ENCODE results near the gene MAST4.

The MAST4 gene

DNA sequence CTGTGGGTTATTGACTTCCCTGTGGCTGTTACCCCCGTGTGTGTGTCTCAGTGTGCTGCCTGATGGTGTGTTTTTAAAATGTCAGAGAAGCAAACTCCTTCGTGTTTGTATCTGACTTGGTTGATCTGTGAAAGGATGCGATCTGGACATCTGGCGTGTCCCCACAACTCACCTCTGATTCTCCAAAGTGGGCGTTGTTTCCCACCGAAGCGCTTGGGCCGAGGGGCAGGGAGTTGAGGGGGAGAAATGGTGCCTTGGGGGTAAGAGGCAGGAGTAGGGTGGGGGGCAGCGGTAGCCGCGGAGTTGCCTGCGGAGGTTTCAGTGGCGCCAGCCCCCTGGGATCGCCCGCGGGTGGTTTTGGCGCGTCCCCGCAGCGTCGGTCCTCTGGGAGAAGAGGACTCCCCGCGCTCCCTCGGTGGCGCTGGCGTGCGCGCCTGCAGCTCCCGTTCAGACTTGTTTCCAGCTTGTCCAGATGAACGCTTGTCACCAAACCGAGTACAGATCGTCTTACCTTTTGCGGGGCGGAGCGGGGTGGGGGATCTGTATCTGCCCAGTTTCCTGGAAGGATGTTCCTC is 1.1 kb downstream of the MAST4 start:
- peak; percentile 28 for DNase-seq (ENCODE audit: low spot score)
- TF ChIP-seq, protein P1, sequence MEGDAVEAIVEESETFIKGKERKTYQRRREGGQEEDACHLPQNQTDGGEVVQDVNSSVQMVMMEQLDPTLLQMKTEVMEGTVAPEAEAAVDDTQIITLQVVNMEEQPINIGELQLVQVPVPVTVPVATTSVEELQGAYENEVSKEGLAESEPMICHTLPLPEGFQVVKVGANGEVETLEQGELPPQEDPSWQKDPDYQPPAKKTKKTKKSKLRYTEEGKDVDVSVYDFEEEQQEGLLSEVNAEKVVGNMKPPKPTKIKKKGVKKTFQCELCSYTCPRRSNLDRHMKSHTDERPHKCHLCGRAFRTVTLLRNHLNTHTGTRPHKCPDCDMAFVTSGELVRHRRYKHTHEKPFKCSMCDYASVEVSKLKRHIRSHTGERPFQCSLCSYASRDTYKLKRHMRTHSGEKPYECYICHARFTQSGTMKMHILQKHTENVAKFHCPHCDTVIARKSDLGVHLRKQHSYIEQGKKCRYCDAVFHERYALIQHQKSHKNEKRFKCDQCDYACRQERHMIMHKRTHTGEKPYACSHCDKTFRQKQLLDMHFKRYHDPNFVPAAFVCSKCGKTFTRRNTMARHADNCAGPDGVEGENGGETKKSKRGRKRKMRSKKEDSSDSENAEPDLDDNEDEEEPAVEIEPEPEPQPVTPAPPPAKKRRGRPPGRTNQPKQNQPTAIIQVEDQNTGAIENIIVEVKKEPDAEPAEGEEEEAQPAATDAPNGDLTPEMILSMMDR (conservative IDR thresholded peaks at IDR 0.05; ENCODE audit: low read depth), result no peak
- H3K27ac ChIP-seq, result no peak overlapping the region
- ChIA-PET CTCF (no interaction called here), POLR2A (ENCODE audit: low non-redundant PET) (no interaction called here)

DNA sequence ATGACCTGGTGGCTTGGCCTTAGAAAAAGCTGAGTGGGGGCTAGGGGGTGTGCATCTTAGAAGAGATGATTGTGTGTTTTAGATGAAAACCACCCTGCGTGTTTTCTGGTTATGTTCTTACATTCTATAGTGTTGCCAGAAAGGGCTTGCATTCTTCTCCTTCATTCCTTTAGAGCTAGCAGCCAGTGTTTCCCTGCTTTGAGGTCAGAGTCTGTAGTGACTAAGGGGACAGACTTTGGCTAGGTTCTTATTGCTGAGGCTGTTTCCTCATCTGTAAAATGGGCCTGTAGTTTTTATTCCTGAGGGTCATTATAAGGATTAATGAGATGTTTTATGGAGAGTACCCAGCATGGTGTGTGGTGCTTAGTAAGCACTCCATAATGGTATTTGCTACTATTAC is 6.4 kb downstream of the MAST4 start:
- POLR2A ChIA-PET (ENCODE audit: low non-redundant PET), result no interaction called here
- H3K27ac ChIP-seq, result no peak overlapping the region
- CTCF ChIA-PET, result interaction anchor here (0.6 kb wide), 1 partner anchor 34 kb away, joined by 8 read pairs; no protein-coding TSS in a partner anchor
- DNase-seq (ENCODE audit: low spot score), result no peak
- TF ChIP-seq, protein P1 (conservative IDR thresholded peaks at IDR 0.05; ENCODE audit: low read depth), result no peak

DNA sequence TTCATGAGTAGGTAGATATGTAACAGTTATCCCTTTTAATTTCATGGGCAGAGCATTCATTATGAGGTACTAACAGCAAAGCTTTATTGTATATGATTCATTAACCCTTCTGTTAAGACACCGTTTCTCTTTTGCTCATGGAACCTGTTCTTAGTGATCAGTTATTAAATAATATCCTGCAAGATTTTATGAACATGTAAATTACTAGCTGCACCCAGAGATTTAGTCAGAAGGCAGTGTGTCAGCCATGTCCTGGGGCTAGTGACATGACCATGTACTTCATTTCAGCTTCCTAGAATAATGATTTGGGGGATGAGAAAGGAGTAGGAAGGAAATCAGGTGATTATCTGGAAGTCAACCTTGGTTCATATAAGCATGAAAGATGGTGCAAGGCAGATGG is 7.0 kb downstream of the MAST4 start:
- ChIA-PET CTCF (no interaction called here), POLR2A (ENCODE audit: low non-redundant PET) (no interaction called here)
- DNase-seq (ENCODE audit: low spot score), result no peak
- no peak overlapping the region for H3K27ac ChIP-seq
- TF ChIP-seq, protein P1 (conservative IDR thresholded peaks at IDR 0.05; ENCODE audit: low read depth), result no peak

DNA sequence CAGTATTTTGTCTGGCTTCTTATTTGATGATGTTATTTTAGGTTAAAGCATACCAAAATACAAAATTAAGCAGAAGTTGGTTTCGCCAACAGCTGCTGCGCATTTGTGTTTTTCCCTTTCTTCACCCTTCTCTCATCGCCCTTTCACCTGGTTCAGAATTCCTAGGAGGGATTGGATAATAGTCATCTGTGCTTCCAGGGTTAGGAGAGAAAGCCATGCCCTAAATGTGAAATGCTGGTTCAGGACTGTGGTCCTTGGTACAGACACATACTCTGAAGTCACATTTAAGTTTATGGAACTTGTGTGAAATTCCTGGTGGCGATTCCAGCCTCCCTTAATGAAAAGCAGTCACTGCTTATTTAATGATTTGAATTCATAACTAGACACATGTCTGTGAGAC is 7.7 kb downstream of the MAST4 start:
- H3K27ac ChIP-seq, result no peak overlapping the region
- ChIA-PET CTCF (no interaction called here), POLR2A (ENCODE audit: low non-redundant PET) (no interaction called here)
- DNase-seq (ENCODE audit: low spot score), result no peak
- TF ChIP-seq, protein P1 (conservative IDR thresholded peaks at IDR 0.05; ENCODE audit: low read depth), result no peak

DNA sequence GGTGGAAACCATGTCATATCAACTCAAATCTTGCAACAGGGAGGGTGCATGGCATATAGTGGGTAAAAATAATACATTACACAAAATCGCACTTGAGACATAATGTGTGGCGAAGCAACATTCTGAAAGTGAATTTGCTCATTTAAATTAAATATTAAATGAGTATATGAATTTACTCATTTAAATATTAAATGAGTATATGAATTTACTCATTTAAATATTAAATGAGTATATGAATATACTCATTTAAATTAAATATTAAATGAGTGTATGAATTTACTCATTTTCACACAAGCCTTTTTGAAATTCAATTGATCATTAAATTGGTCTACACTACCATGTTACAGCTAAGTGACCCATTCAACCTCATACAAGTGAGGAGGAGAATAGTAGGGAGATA is 10.5 kb downstream of the MAST4 start:
- no peak for DNase-seq (ENCODE audit: low spot score)
- TF ChIP-seq, protein P1 (conservative IDR thresholded peaks at IDR 0.05; ENCODE audit: low read depth), result no peak
- CTCF ChIA-PET, result no interaction called here
- POLR2A ChIA-PET (ENCODE audit: low non-redundant PET), result no interaction called here
- H3K27ac ChIP-seq, result no peak overlapping the region

DNA sequence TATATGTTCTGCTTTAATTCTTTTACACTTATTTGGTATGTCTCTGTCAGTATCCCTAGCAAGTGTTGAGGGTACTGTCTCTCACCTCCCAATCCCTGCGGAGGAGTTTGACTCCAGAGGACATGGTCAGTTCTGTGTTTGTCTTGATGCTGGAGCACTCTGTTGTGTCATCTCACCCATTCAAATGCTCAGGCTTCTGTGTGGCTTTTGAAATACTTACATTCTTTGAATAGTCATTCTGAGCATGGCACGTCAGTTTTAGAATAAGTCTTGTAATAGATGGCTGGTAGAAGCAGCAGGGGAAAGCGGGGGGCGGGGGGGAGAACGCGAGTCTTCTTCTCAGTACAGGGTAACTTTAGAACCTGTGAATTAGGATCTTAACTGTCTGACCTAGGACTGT is 12.3 kb downstream of the MAST4 start:
- no peak overlapping the region for H3K27ac ChIP-seq
- POLR2A ChIA-PET (ENCODE audit: low non-redundant PET), result no interaction called here
- DNase-seq (ENCODE audit: low spot score), result no peak
- TF ChIP-seq, protein P1 (conservative IDR thresholded peaks at IDR 0.05; ENCODE audit: low read depth), result no peak
- CTCF ChIA-PET, result no interaction called here

DNA sequence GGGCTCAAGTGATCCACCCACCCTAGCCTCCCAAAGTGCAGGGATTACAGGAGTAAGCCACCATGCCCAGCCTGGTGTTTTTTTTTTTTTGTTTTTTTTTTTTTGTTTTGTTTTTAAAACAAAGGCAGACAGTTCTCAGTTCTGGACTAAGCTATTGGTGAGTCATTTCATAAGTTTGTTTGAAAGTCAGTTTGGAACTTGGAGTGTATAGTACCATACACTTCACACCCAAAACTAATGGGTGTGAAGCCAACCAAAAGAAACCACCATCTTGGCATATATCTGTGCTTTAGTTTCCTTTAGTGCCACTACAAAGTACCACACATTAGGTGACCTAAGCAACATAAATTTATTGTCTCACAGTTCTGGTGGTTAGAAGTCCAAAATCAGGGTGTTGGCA is 13.4 kb downstream of the MAST4 start:
- TF ChIP-seq, protein P1 (conservative IDR thresholded peaks at IDR 0.05; ENCODE audit: low read depth), result no peak
- DNase-seq (ENCODE audit: low spot score), result no peak
- CTCF ChIA-PET, result no interaction called here
- POLR2A ChIA-PET (ENCODE audit: low non-redundant PET), result no interaction called here
- H3K27ac ChIP-seq, result no peak overlapping the region

All from RWPE1 (cell line).